Gastrocnemius medialis (tissue), 4 donors: ENCODE measurements around the gene MPZ. TPM values are rescaled to one million over a fixed set of nuclear protein-coding genes. Genes with fewer than 3 reads are reported as not detected.
A peak's percentile ranks its signal among the peaks of the same experiment; 100 is the strongest.

Experiments
- ATAC-seq, 2 donors: fragments of 150-250 bp; one replicate each; pipeline ENCODE4 v1.9.1; 2016
- DNase-seq, 2 donors: peaks; one replicate each; pipeline ENCODE4 v3.0.0-alpha.2; 2019
- H3K27ac ChIP-seq, 4 donors: fragments of 200-600 bp; sonication (generic); 1 replicate in 1 of 4; 2 replicates in 3 of 4; pipeline ENCODE4 v1.5.1; 2016 to 2018; ENCODE audit warnings: mild to moderate bottlenecking in 2 of 4, moderate library complexity in 1 of 4
- H3K27me3 ChIP-seq, 3 donors: fragments of 200-600 bp; sonication (generic) in 2 of 3; 1 replicate in 1 of 3; 2 replicates in 2 of 3; pipeline versions ENCODE4 v1.5.1 to v1.6.0; 2016 to 2019; ENCODE audit warnings: mild to moderate bottlenecking in 1 of 3, moderate library complexity in 1 of 3
- H3K36me3 ChIP-seq, 2 donors: fragments of 200-600 bp; sonication (generic) in 1 of 2; one replicate each; pipeline ENCODE4 v1.5.1; 2017 to 2018
- H3K4me1 ChIP-seq, 2 donors: fragments of 200-600 bp; sonication (generic) in 1 of 2; one replicate each; pipeline ENCODE4 v1.5.1; 2016 to 2017; ENCODE audit warnings: mild to moderate bottlenecking in 2 of 2
- H3K4me3 ChIP-seq, 4 donors: fragments of 200-600 bp; sonication (generic) in 3 of 4; 1 replicate in 1 of 4; 2 replicates in 3 of 4; pipeline ENCODE4 v1.5.1; 2016 to 2019; ENCODE audit warnings: mild to moderate bottlenecking in 2 of 4
- H3K9me3 ChIP-seq, 3 donors: fragments of 200-600 bp; sonication (generic) in 2 of 3; 1 replicate in 1 of 3; 2 replicates in 2 of 3; pipeline ENCODE4 v1.5.1; 2016 to 2019
- CTCF ChIP-seq, 5 experiments: fragments of 450-650 bp in 3 of 5; fragments of 200-600 bp in 2 of 5; sonication (generic) in 2 of 5; IDR thresholded peaks in 4 of 5; conservative IDR thresholded peaks in 1 of 5; 1 replicate in 4 of 5; 2 replicates in 1 of 5; pipeline ENCODE4 v1.5.1; 2016 to 2019; ENCODE audit warnings: antibody characterized with exemption in 5 of 5, mild to moderate bottlenecking in 3 of 5, moderate library complexity in 3 of 5
- POLR2A ChIP-seq, 2 donors: fragments of 450-650 bp; IDR thresholded peaks; one replicate each; pipeline ENCODE4 v1.6.1; 2017; ENCODE audit warnings: antibody characterized with exemption in 2 of 2, mild to moderate bottlenecking in 2 of 2, moderate library complexity in 2 of 2
- in situ Hi-C, 4 donors: fragments of 200-750 bp; cut with MboI; loops; one replicate each; pipeline versions ENCODE4 v1.15.0 to v1.8.0; 2017; ENCODE audit warnings: low sequenced_read_pairs in 4 of 4
- intact Hi-C: fragments of 100-400 bp; cut with DNase I; formaldehyde crosslinking; loops from one replicate; pipeline ENCODE4 v1.15.1; 2023; ENCODE audit warnings: low total_unique reads
- total RNA-seq, 4 donors: library from RNA; depleted of rRNA; stranded (reverse); fragments of >200 nt; gene quantifications; one replicate each; pipeline versions ENCODE4 v1.1.0 to v1.2.3, GENCODE V29; 2016

The MPZ gene
- total RNA-seq, 4 donors from 2014 or later, result 0.61 to 3.4 (median 2.1) TPM

GRCh38 chr1:161342821-161343220 lies 33.1 kb upstream of the MPZ start:
- no peak for TF ChIP-seq CTCF (IDR thresholded peaks at IDR 0.05 in 4 of 5, conservative IDR thresholded peaks at IDR 0.05 in 1 of 5)
- no peak for TF ChIP-seq POLR2A (IDR thresholded peaks at IDR 0.05)
- H3K36me3 ChIP-seq, result peaks cover under 1 to 63% of the 10 kb centered on the region in 2 donors
- no peak overlapping the region for H3K4me3 ChIP-seq
- peaks cover 5 to 18% of the 10 kb centered on the region in 2 donors for H3K4me1 ChIP-seq
- H3K9me3 ChIP-seq, result no peaks in the 10 kb centered on the region
- intact Hi-C loops, result no loop called here
- peak overlapping the region in 2 of 4 donors; percentile 20 to 45 for H3K27ac ChIP-seq
- ATAC-seq (no peak), DNase-seq (no peak)
- no peaks in the 10 kb centered on the region for H3K27me3 ChIP-seq
- in situ Hi-C loops, result no loop called here

GRCh38 chr1:161342177-161342576 lies 32.4 kb upstream of the MPZ start:
- in situ Hi-C loops, result no loop called here
- H3K27me3 ChIP-seq, result no peaks in the 10 kb centered on the region

GRCh38 chr1:161335796-161336195 lies 26.0 kb upstream of the MPZ start:
- Histone ChIP-seq H3K9me3 (no peaks in the 10 kb centered on the region), H3K4me3 (no peak overlapping the region), H3K36me3 (peaks cover 0 to 42% of the 10 kb centered on the region in 2 donors), H3K4me1 (no peaks in the 10 kb centered on the region), H3K27ac (no peak overlapping the region), H3K27me3 (no peaks in the 10 kb centered on the region)
- no peak for ATAC-seq
- no peak for DNase-seq
- TF ChIP-seq CTCF (IDR thresholded peaks at IDR 0.05 in 4 of 5, conservative IDR thresholded peaks at IDR 0.05 in 1 of 5), result no peak
- no peak for TF ChIP-seq POLR2A (IDR thresholded peaks at IDR 0.05)
- in situ Hi-C loops (no loop called here), intact Hi-C loops (no loop called here)

More at GRCh38 chr1:161342177-161342576, 32.4 kb upstream of the MPZ start:
- peaks cover 0 to 63% of the 10 kb centered on the region in 2 donors for H3K36me3 ChIP-seq
- no peaks in the 10 kb centered on the region for H3K9me3 ChIP-seq
- ATAC-seq (peak; percentile 54 to 80), DNase-seq (peak in 1 of 2 donors; percentile 14)
- intact Hi-C loops, result no loop called here
- H3K4me3 ChIP-seq, result no peak overlapping the region
- peaks cover 5 to 18% of the 10 kb centered on the region in 2 donors for H3K4me1 ChIP-seq
- no peak for TF ChIP-seq CTCF (IDR thresholded peaks at IDR 0.05 in 4 of 5, conservative IDR thresholded peaks at IDR 0.05 in 1 of 5)
- TF ChIP-seq POLR2A (IDR thresholded peaks at IDR 0.05), result no peak
- H3K27ac ChIP-seq, result peak overlapping the region in 2 of 4 donors; percentile 20 to 45

GRCh38 chr1:161333166-161333565 lies 23.4 kb upstream of the MPZ start:
- no peak for DNase-seq
- no peak for ATAC-seq
- intact Hi-C loops, result no loop called here
- H3K4me1 ChIP-seq, result no peaks in the 10 kb centered on the region
- no peaks in the 10 kb centered on the region for H3K9me3 ChIP-seq
- no peaks in the 10 kb centered on the region for H3K27me3 ChIP-seq
- in situ Hi-C loops, result no loop called here
- no peak overlapping the region for H3K4me3 ChIP-seq
- peaks cover 0 to 53% of the 10 kb centered on the region in 2 donors for H3K36me3 ChIP-seq
- no peak overlapping the region for H3K27ac ChIP-seq
- TF ChIP-seq CTCF (IDR thresholded peaks at IDR 0.05 in 4 of 5, conservative IDR thresholded peaks at IDR 0.05 in 1 of 5) (no peak), POLR2A (IDR thresholded peaks at IDR 0.05) (no peak)

GRCh38 chr1:161330346-161330745 lies 20.6 kb upstream of the MPZ start:
- H3K27ac ChIP-seq, result no peak overlapping the region
- no peaks in the 10 kb centered on the region for H3K27me3 ChIP-seq
- H3K9me3 ChIP-seq, result no peaks in the 10 kb centered on the region
- no peak for DNase-seq
- peaks cover 0 to 73% of the 10 kb centered on the region in 2 donors for H3K36me3 ChIP-seq
- H3K4me1 ChIP-seq, result no peaks in the 10 kb centered on the region
- TF ChIP-seq CTCF (IDR thresholded peaks at IDR 0.05 in 4 of 5, conservative IDR thresholded peaks at IDR 0.05 in 1 of 5) (no peak), POLR2A (IDR thresholded peaks at IDR 0.05) (no peak)
- H3K4me3 ChIP-seq, result no peak overlapping the region
- ATAC-seq, result no peak
- in situ Hi-C loops (no loop called here), intact Hi-C loops (no loop called here)
